IMR-90 (cell line): ENCODE measurements around the gene PLD2. TPM values are rescaled to one million over a fixed set of nuclear protein-coding genes. Genes with fewer than 3 reads are reported as not detected.

Source experiments
- ATAC-seq: fragments of 200-7000 bp; cut with Tn5 transposase; 2 replicates; pipeline ENCODE4 v1.9.1; 2020; ENCODE audit warnings: low read depth, mild to moderate bottlenecking, moderate library complexity
- BruUV-seq: library from RNA; stranded (reverse); fragments of 400-500 nt; replicated peaks from 2 replicates; lab custom pipeline; 2021; lab: Mats Ljungman, UMichigan
- CTCF ChIA-PET: fragments of 300-600 bp; formaldehyde crosslinking; extraction: SDS; loops from one replicate; lab custom pipeline; 2021; ENCODE audit warnings: antibody characterized with exemption; lab: Yijun Ruan, JAX
- POLR2A ChIA-PET: fragments of 300-600 bp; sonication (Branson Sonifier 250); formaldehyde crosslinking; loops from one replicate; lab custom pipeline; 2022; ENCODE audit warnings: antibody characterized with exemption; ENCODE audit not compliant: unreplicated experiment; lab: Charles Lee
- DNase-seq: peaks from one replicate; pipeline ENCODE4 v3.0.0; 2013
- H2AFZ ChIP-seq: replicated peaks from 2 replicates; pipeline ENCODE3; 2013; ENCODE audit warnings: low read length, mild to moderate bottlenecking; ENCODE audit not compliant: poor library complexity
- H2AK5ac ChIP-seq: 2 replicates; pipeline ENCODE4 v1.6.1; 2013; ENCODE audit warnings: low read depth, low read length, inconsistent platforms
- H2AK9ac ChIP-seq: replicated peaks from 2 replicates; pipeline ENCODE3; 2013; ENCODE audit warnings: mild to moderate bottlenecking, low read depth, low read length, moderate library complexity; ENCODE audit not compliant: poor library complexity
- H2BK120ac ChIP-seq: 2 replicates; pipeline ENCODE4 v1.6.1; 2013; ENCODE audit warnings: low read depth, low read length, inconsistent platforms
- H2BK15ac ChIP-seq: 3 replicates; pipeline ENCODE4 v1.6.1; 2013; ENCODE audit warnings: low read depth, low read length, inconsistent platforms
- H2BK20ac ChIP-seq: 2 replicates; pipeline ENCODE4 v1.6.1; 2013; ENCODE audit warnings: low read depth, mild to moderate bottlenecking, inconsistent platforms, low read length, moderate library complexity
- H2BK5ac ChIP-seq: 2 replicates; pipeline ENCODE4 v1.6.1; 2013; ENCODE audit warnings: mild to moderate bottlenecking, low read depth, low read length, inconsistent platforms; ENCODE audit not compliant: poor library complexity, severe bottlenecking
- H3K14ac ChIP-seq: replicated peaks from 2 replicates; pipeline ENCODE4 v1.6.1; 2013; ENCODE audit warnings: low read depth, low read length, inconsistent platforms
- H3K18ac ChIP-seq: 2 replicates; pipeline ENCODE4 v1.6.1; 2013; ENCODE audit warnings: low read depth, low read length, control low read depth
- H3K23ac ChIP-seq: 2 replicates; pipeline ENCODE4 v1.6.1; 2013; ENCODE audit warnings: low read depth, low read length, inconsistent platforms
- H3K27ac ChIP-seq: 2 replicates; pipeline ENCODE4 v1.5.1; 2013; ENCODE audit warnings: mild to moderate bottlenecking, control low read depth, low read length; ENCODE audit not compliant: insufficient read depth
- H3K27me3 ChIP-seq: 2 replicates; pipeline ENCODE4 v1.6.1; 2013; ENCODE audit warnings: low read length; ENCODE audit not compliant: control insufficient read depth, insufficient read depth
- H3K36me3 ChIP-seq: 2 replicates; pipeline ENCODE4 v1.6.1; 2013; ENCODE audit warnings: low read length, mixed read lengths; ENCODE audit not compliant: control insufficient read depth, insufficient read depth
- H3K4ac ChIP-seq: 2 replicates; pipeline ENCODE4 v1.6.1; 2013; ENCODE audit warnings: low read depth, low read length, inconsistent platforms
- H3K4me1 ChIP-seq: 2 replicates; pipeline ENCODE4 v1.6.1; 2013; ENCODE audit warnings: low read length, mixed read lengths; ENCODE audit not compliant: control insufficient read depth, insufficient read depth
- H3K4me2 ChIP-seq: 2 replicates; pipeline ENCODE4 v1.6.1; 2013; ENCODE audit warnings: low read depth, mild to moderate bottlenecking, control low read depth, low read length, moderate library complexity
- H3K4me3 ChIP-seq: 2 replicates; pipeline ENCODE4 v1.5.1; 2013; ENCODE audit warnings: low read depth, mild to moderate bottlenecking, control low read depth, low read length, moderate library complexity; ENCODE audit not compliant: insufficient read depth
- H3K56ac ChIP-seq: 2 replicates; pipeline ENCODE4 v1.6.1; 2013; ENCODE audit warnings: low read length, inconsistent platforms; ENCODE audit not compliant: insufficient read depth; ENCODE audit errors: extremely low read depth
- H3K79me1 ChIP-seq, 2 experiments: 2 replicates each; pipeline ENCODE4 v1.6.1; 2013; ENCODE audit warnings: low read length in 2 of 2, inconsistent platforms in 1 of 2, low read depth in 1 of 2
- H3K9ac ChIP-seq: 2 replicates; pipeline ENCODE4 v1.6.1; 2013; ENCODE audit warnings: low read depth, low read length, control low read depth
- H3K9me1 ChIP-seq: 2 replicates; pipeline ENCODE4 v1.6.1; 2013; ENCODE audit warnings: low read length, inconsistent platforms; ENCODE audit not compliant: insufficient read depth
- H3K9me3 ChIP-seq: 2 replicates; pipeline ENCODE4 v1.6.1; 2013; ENCODE audit warnings: low read length; ENCODE audit not compliant: control insufficient read depth, insufficient read depth
- H4K20me1 ChIP-seq: 2 replicates; pipeline ENCODE4 v1.6.1; 2013; ENCODE audit warnings: low read length, inconsistent platforms; ENCODE audit not compliant: insufficient read depth
- H4K5ac ChIP-seq: 2 replicates; pipeline ENCODE4 v1.6.1; 2013; ENCODE audit warnings: mild to moderate bottlenecking, low read depth, low read length, control low read depth
- H4K8ac ChIP-seq, 2 experiments: 2 replicates each; pipeline ENCODE4 v1.6.1; 2013; ENCODE audit warnings: low read depth in 2 of 2, low read length in 2 of 2, control low read depth in 1 of 2, inconsistent platforms in 1 of 2
- H4K91ac ChIP-seq: 2 replicates; pipeline ENCODE4 v1.6.1; 2013; ENCODE audit warnings: low read depth, low read length, inconsistent platforms; ENCODE audit not compliant: insufficient read depth
- BHLHE40 ChIP-seq: fragments of 150-350 bp; IDR thresholded peaks from 2 replicates; pipeline ENCODE4 v1.6.1; 2016; ENCODE audit warnings: mild to moderate bottlenecking, low read depth, low read length
- CEBPB ChIP-seq: IDR thresholded peaks from 2 replicates; pipeline ENCODE4 v1.6.1; 2012; ENCODE audit warnings: low read depth, low read length, improper control_type of control experiment
- FOS ChIP-seq: fragments of 150-350 bp; IDR thresholded peaks from 2 replicates; pipeline ENCODE4 v1.6.1; 2016; ENCODE audit warnings: low read depth, low read length
- MAFK ChIP-seq: IDR thresholded peaks from 2 replicates; pipeline ENCODE4 v1.6.1; 2012; ENCODE audit warnings: low read depth, low read length, improper control_type of control experiment
- MAZ ChIP-seq: IDR thresholded peaks from 2 replicates; pipeline ENCODE4 v1.6.1; 2012; ENCODE audit warnings: low read depth, mild to moderate bottlenecking, low read length, improper control_type of control experiment, moderate library complexity, borderline replicate concordance
- MXI1 ChIP-seq: IDR thresholded peaks from 2 replicates; pipeline ENCODE4 v1.6.1; 2012; ENCODE audit warnings: low read depth, mild to moderate bottlenecking, low read length, moderate library complexity, borderline replicate concordance
- NFE2L2 ChIP-seq: fragments of 150-350 bp; IDR thresholded peaks from 2 replicates; pipeline ENCODE4 v1.6.1; 2016; ENCODE audit warnings: low read depth, mild to moderate bottlenecking, low read length
- POLR2A ChIP-seq: IDR thresholded peaks from 2 replicates; pipeline ENCODE4 v1.6.1; 2012; ENCODE audit warnings: mild to moderate bottlenecking, low read depth, low read length
- RAD21 ChIP-seq: IDR thresholded peaks from 2 replicates; pipeline ENCODE4 v1.6.1; 2012; ENCODE audit warnings: low read length, improper control_type of control experiment
- RCOR1 ChIP-seq: IDR thresholded peaks from 2 replicates; pipeline ENCODE4 v1.6.1; 2012; ENCODE audit warnings: mild to moderate bottlenecking, low read length, improper control_type of control experiment; ENCODE audit not compliant: insufficient replicate concordance
- SMC3 ChIP-seq: fragments of 150-350 bp; IDR thresholded peaks from 2 replicates; pipeline ENCODE4 v1.6.1; 2016; ENCODE audit warnings: low read depth, mild to moderate bottlenecking, antibody characterized with exemption, low read length, moderate library complexity
- USF2 ChIP-seq: fragments of 150-350 bp; IDR thresholded peaks from 2 replicates; pipeline ENCODE4 v1.6.1; 2017; ENCODE audit warnings: mild to moderate bottlenecking, antibody characterized with exemption, low read length, low read depth
- WGBS, 2 experiments: methylation state at CpG; one replicate each; pipeline versions ENCODE4 v1.1.5 to v1.1.7; 2013; ENCODE audit warnings: missing lambda C conversion rate in 2 of 2; ENCODE audit not compliant: insufficient read length in 1 of 2; ENCODE audit errors: extremely low coverage in 2 of 2; 5-methylcytosine and 5-hydroxymethylcytosine counted together
- dilution Hi-C: fragments of 300-500 bp; cut with HindIII; formaldehyde crosslinking; loops from one replicate; pipeline ENCODE4 v1.14.3; 2018; ENCODE audit warnings: low sequenced_read_pairs; ENCODE audit not compliant: unreplicated experiment
- in situ Hi-C: fragments of 300-500 bp; cut with MboI; formaldehyde crosslinking; loops from 3 replicates; pipeline ENCODE4 v1.14.3; 2019; ENCODE audit warnings: low sequenced_read_pairs, inconsistent platforms, mixed read lengths
- intact Hi-C: fragments of 100-400 bp; cut with micrococcal nuclease; formaldehyde crosslinking; loops from 2 replicates; pipeline ENCODE4 v1.10.0; 2022
- polyA plus RNA-seq, 3 experiments: library from polyadenylated mRNA; depleted of rRNA; stranded (reverse); fragments of >200 nt; gene quantifications; 2 replicates each; pipeline ENCODE4 v1.2.3, GENCODE V29; 2012; ENCODE audit warnings: low replicate concordance in 1 of 3
- total RNA-seq: library from RNA; depleted of rRNA; stranded (reverse); fragments of >200 nt; gene quantifications from 2 replicates; pipeline ENCODE4 v1.2.3, GENCODE V29; 2012

Gene PLD2
- total and polyA plus RNA-seq, 2 of the 4 experiments (the other 2 are of a cell fraction), result 12.5 to 28.0 TPM

DNA sequence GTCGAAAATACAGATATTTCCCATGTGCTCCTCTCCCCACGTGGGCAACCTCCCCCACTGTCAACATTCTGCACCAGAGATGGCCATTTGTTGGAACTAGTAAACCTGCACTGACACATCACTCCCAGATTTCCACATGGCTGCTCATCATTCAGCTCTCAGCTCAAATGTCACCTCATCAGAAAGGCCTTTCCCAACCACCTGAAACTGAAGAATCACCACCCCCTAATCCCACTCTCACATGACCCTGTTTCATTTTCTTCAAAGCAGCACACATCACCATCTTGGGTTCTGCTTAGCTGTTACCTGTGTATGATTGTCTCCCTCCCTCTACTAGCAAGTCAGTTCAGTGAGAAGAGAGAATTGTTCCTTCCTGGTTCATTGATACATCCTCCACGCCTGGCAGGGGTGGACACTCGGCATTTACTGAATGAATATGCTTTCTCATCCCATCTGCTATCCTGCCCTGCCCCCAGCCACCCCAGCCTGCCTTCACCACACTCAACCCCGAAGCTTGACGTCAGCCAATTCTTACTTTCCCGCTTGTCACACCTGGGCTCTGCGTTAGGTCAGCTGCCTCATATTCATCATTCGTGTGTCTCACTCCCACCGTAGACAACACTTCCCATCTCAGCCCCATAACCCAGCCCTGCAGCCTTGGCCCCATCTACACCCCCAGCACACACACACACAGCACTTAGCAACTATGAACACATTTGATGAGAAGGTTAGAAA lies 6.3 kb upstream of the PLD2 start:
- Histone ChIP-seq H3K4ac (no peak overlapping the region), H4K5ac (no peak overlapping the region), H3K27me3 (no peaks in the 10 kb centered on the region), H3K4me1 (no peaks in the 10 kb centered on the region), H3K18ac (no peak overlapping the region), H2BK5ac (no peak overlapping the region), H3K79me1 (peaks cover 11 to 28% of the 10 kb centered on the region in 2 experiments; a peak in 3 of 4 replicates), H3K4me2 (no peak overlapping the region), H3K4me3 (no peak overlapping the region), H3K27ac (no peak overlapping the region), H4K8ac (no peak overlapping the region), H4K91ac (no peak overlapping the region), H3K36me3 (peaks cover 17% of the 10 kb centered on the region), H2AK9ac (peak overlapping the region; percentile 24), H3K9ac (no peak overlapping the region), H2AFZ (no peak overlapping the region), H3K14ac (no peak overlapping the region), H2BK15ac (no peak overlapping the region), H3K23ac (no peak overlapping the region), H2BK120ac (no peak overlapping the region), H2AK5ac (no peak overlapping the region), H4K20me1 (peaks cover 3% of the 10 kb centered on the region; the same call in 1 of the 2 replicates), H3K9me3 (no peaks in the 10 kb centered on the region), H2BK20ac (no peak overlapping the region), H3K56ac (no peak overlapping the region), H3K9me1 (peaks cover 7% of the 10 kb centered on the region)
- dilution Hi-C loops, result no loop called here
- TF ChIP-seq CEBPB (no peak), RCOR1 (no peak), SMC3 (no peak), USF2 (no peak), MXI1 (no peak), RAD21 (no peak), BHLHE40 (no peak), NFE2L2 (no peak), POLR2A (no peak), MAFK (no peak), FOS (no peak), MAZ (no peak)
- BruUV-seq, result no TSS peak
- POLR2A ChIA-PET, result no interaction called here
- in situ Hi-C loops, result no loop called here
- CTCF ChIA-PET, result interaction anchor here (1.0 kb wide), 1 partner anchor 87 kb away, joined by 3 read pairs; no protein-coding TSS in a partner anchor
- 51% methylated on average over 5 of the region's 10 CpGs; no CpG with 5 or more reads in 1 of the 2 experiments for WGBS, 2 experiments
- intact Hi-C loops, result no loop called here
- ATAC-seq, result no peak
- no peak for DNase-seq
